Cardiac muscle cell (in vitro differentiated cells and primary cell): ENCODE results near the gene ASB13. TPM values are rescaled to one million over a fixed set of nuclear protein-coding genes. Genes with fewer than 3 reads are reported as not detected.

Source experiments
- DNase-seq, 2 donors: peaks; one replicate each; pipeline versions ENCODE4 v3.0.0 to v3.0.0-alpha.2; 2010 to 2017; ENCODE audit warnings: low read depth in 1 of 2, low spot score in 1 of 2
- H3K27ac ChIP-seq: fragments of 200-600 bp; sonication (generic); 2 replicates; pipeline ENCODE4 v1.5.1; 2016
- H3K27me3 ChIP-seq: fragments of 200-600 bp; sonication (generic); 2 replicates; pipeline ENCODE4 v1.6.0; 2016; ENCODE audit warnings: control low read depth
- H3K36me3 ChIP-seq: fragments of 200-600 bp; sonication (generic); 2 replicates; pipeline ENCODE4 v1.5.1; 2016; ENCODE audit warnings: control low read depth
- H3K4me1 ChIP-seq: fragments of 200-600 bp; sonication (generic); 2 replicates; pipeline ENCODE4 v1.8.1; 2017; ENCODE audit warnings: low read depth, mild to moderate bottlenecking, mixed run types
- H3K4me3 ChIP-seq: fragments of 200-600 bp; sonication (generic); 2 replicates; pipeline ENCODE4 v1.5.1; 2016; ENCODE audit warnings: mild to moderate bottlenecking
- H3K9me3 ChIP-seq: fragments of 200-600 bp; sonication (generic); 2 replicates; pipeline ENCODE4 v1.5.1; 2017; ENCODE audit warnings: low read depth, mild to moderate bottlenecking, control low read depth
- polyA plus RNA-seq: library from polyadenylated mRNA; unstranded; fragments of >200 nt; fragmentation: Nextera tagmentation; extraction: Ambion mirVana; gene quantifications from 2 replicates; pipeline ENCODE4 v1.2.1, GENCODE V29; 2016
- total RNA-seq: library from RNA; depleted of rRNA; stranded (reverse); fragments of >200 nt; gene quantifications from 2 replicates; pipeline ENCODE4 v1.2.3, GENCODE V29; 2016
- TF ChIP-seq, protein P1 (sequence below): IDR thresholded peaks from 2 replicates; pipeline ENCODE4 v1.5.1; 2012; ENCODE audit warnings: low read depth, mild to moderate bottlenecking, low read length

The ASB13 gene
- total and polyA plus RNA-seq, 2 experiments from 2014 or later, result 14.4 to 20.6 TPM

DNA sequence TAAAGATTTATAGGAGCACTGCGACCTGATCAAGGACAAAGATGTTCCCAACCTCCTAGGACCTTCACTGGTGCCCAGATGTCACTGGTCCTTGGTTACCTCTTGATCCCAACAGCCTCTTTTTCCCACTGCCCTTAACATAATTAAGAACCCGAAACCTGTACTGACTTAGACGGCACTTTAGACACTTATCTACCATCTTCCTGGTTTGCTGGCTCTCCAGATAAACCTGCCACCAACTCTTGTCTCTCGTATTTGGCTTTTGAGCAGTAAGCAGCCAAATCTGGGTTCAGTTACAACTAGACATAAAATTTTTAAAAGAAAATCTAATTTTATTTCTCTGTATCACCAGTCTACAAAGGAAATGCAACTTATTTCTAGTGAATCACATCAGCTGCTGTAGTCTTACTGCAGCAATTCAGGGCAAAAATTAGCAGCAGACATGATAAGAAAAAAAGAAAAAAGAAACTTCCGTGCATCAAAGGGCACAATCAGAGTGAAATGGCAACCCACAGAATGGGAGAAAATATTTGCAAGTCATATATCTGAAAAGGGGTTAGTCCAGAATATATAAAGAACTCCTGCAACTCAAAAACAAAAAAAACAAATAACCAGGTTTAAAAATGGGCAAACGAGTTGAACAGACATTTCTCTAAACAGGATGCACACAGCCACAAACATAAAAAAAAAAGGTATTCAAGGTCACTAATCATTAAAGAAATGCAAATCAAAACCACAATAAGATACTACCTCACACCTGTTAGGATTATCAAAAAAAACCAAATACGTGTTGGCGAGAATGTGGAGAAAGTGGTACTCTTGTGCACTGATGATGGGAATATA is 9.4 kb downstream of the ASB13 start:
- H3K4me1 ChIP-seq, result peaks cover 20% of the 10 kb centered on the region
- H3K27me3 ChIP-seq, result no peaks in the 10 kb centered on the region
- no peaks in the 10 kb centered on the region for H3K36me3 ChIP-seq
- DNase-seq, result no peak
- no peak overlapping the region for H3K27ac ChIP-seq
- no peaks in the 10 kb centered on the region for H3K9me3 ChIP-seq
- no peak overlapping the region for H3K4me3 ChIP-seq
- TF ChIP-seq, protein P1, sequence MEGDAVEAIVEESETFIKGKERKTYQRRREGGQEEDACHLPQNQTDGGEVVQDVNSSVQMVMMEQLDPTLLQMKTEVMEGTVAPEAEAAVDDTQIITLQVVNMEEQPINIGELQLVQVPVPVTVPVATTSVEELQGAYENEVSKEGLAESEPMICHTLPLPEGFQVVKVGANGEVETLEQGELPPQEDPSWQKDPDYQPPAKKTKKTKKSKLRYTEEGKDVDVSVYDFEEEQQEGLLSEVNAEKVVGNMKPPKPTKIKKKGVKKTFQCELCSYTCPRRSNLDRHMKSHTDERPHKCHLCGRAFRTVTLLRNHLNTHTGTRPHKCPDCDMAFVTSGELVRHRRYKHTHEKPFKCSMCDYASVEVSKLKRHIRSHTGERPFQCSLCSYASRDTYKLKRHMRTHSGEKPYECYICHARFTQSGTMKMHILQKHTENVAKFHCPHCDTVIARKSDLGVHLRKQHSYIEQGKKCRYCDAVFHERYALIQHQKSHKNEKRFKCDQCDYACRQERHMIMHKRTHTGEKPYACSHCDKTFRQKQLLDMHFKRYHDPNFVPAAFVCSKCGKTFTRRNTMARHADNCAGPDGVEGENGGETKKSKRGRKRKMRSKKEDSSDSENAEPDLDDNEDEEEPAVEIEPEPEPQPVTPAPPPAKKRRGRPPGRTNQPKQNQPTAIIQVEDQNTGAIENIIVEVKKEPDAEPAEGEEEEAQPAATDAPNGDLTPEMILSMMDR, result no peak

DNA sequence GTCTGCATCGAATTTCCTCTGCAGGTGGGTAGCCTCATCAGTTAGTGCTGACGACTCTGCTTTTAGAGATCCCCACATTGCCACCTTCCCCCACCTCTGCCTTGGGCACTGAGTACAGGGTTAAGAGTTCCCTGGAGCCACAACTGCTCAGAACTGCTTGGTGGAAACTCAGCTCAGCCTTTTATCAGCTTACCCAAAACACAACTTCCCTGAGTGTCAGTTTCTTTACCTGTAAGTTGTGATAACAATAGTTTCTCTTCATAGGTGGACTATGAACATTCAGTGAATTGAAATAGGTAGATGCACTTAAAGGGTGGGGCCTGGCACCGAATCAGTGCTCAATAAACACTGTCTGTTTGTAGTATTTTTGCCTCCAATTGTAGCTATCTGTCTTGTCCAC is 11.3 kb downstream of the ASB13 start:
- Histone ChIP-seq H3K27me3 (no peaks in the 10 kb centered on the region), H3K4me3 (no peak overlapping the region), H3K9me3 (no peaks in the 10 kb centered on the region), H3K4me1 (peaks cover 20% of the 10 kb centered on the region), H3K36me3 (peaks cover 2% of the 10 kb centered on the region), H3K27ac (no peak overlapping the region)
- TF ChIP-seq, protein P1, result no peak
- no peak for DNase-seq

DNA sequence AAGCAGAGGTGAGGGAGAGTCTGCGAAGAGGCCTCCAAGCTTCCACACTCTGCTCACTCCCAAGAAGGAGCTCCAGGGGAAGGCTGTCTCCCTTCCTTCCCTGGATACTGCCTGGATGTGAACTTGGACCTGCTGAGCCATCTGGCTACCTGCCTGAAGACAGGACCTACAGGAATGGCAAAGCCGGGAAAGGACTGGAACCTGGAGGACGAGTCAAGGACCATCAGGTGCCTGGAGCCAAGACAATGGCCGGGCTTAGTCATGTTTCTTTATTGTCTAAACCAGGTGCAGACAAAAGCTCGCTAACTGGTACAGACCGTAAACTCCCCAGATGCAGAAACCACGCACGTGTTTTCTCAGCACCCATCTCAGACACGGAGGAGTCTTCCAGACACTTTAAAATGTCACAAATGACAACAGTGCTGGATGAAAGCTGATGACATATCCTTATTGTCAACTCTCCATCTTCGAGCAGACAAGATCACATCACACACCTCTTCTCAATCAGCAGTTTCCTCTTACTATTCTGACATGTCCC is 12.1 kb downstream of the ASB13 start:
- Histone ChIP-seq H3K27ac (no peak overlapping the region), H3K4me1 (peaks cover 20% of the 10 kb centered on the region), H3K4me3 (no peak overlapping the region), H3K36me3 (peaks cover 2% of the 10 kb centered on the region), H3K9me3 (no peaks in the 10 kb centered on the region), H3K27me3 (no peaks in the 10 kb centered on the region)
- DNase-seq, result no peak
- TF ChIP-seq, protein P1, result no peak

DNA sequence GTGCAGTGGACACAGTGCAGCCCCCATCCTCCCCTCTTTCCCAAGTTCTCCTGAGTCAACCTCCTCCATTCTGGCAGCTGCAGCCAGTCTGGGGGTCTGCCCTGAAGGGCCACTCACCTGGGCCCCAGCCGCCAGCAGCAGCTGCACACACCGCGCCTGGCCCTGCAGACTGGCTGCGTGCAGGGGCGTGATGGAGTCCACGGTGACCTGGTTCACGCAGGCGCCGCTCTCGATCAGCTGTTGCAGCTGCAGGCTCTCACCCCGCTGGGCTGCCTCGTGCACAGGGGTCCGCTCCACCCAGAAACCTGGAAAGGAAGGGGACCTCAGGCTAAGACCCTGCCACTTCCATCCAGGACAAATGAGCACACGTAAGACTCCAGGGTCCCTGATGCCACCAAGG is 13.6 kb downstream of the ASB13 start:
- H3K27ac ChIP-seq, result no peak overlapping the region

DNA sequence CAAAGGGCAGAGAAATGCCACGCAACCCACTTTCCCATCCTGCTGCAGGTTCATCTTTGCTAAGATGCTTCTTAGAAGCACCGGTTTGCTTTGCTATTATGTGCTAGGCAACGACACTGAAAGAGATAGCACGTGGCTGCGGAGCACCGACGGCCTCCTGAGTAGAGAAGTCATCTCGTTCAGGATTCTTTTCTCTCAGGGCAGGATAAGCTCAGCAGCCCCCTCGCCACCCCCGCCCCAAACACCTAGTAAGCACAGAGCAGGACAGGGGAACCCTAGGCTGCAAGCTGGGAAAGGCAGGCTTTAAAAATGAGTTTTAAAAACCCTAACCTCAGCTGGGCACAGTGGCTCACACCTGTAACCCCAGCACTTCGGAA is 15.0 kb downstream of the ASB13 start:
- Histone ChIP-seq H3K4me3 (no peak overlapping the region), H3K36me3 (peaks cover 2% of the 10 kb centered on the region), H3K27ac (no peak overlapping the region), H3K27me3 (no peaks in the 10 kb centered on the region), H3K4me1 (peaks cover 4% of the 10 kb centered on the region), H3K9me3 (no peaks in the 10 kb centered on the region)
- no peak for DNase-seq
- TF ChIP-seq, protein P1, result no peak

More for the DNA sequence above, 13.6 kb downstream of the ASB13 start:
- DNase-seq, result no peak
- H3K9me3 ChIP-seq, result no peaks in the 10 kb centered on the region
- peaks cover 9% of the 10 kb centered on the region for H3K4me1 ChIP-seq
- no peaks in the 10 kb centered on the region for H3K27me3 ChIP-seq
- no peak overlapping the region for H3K4me3 ChIP-seq
- TF ChIP-seq, protein P1, result no peak
- peaks cover 2% of the 10 kb centered on the region for H3K36me3 ChIP-seq
